ENCODE measurements around the gene APOM.

DNA sequence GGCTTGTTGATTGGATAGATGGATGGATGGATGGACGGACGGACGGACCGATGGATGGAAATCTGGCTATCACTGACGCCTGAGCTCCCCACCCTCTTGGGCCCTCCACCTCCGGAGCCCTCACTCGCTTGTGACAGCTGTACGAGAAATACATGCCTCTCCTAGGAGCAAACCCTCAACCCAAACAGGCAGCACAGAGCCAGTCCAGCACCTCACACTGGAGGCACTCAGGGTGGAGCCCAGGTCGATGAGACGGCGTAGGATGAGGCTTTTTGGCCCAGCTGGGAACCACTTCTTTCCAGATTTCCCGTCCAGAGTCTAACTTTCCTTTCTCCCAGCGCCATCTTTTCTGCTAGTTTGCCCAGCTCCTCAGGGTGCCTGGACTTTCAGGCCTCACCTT lies 27.9 kb downstream of the APOM start:
- TF ChIP-seq, protein P1, sequence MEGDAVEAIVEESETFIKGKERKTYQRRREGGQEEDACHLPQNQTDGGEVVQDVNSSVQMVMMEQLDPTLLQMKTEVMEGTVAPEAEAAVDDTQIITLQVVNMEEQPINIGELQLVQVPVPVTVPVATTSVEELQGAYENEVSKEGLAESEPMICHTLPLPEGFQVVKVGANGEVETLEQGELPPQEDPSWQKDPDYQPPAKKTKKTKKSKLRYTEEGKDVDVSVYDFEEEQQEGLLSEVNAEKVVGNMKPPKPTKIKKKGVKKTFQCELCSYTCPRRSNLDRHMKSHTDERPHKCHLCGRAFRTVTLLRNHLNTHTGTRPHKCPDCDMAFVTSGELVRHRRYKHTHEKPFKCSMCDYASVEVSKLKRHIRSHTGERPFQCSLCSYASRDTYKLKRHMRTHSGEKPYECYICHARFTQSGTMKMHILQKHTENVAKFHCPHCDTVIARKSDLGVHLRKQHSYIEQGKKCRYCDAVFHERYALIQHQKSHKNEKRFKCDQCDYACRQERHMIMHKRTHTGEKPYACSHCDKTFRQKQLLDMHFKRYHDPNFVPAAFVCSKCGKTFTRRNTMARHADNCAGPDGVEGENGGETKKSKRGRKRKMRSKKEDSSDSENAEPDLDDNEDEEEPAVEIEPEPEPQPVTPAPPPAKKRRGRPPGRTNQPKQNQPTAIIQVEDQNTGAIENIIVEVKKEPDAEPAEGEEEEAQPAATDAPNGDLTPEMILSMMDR (IDR thresholded peaks at IDR 0.05), result no peak
- TF ChIP-seq POLR2AphosphoS5 (IDR thresholded peaks at IDR 0.05), result no peak
- TF ChIP-seq POLR2A (IDR thresholded peaks at IDR 0.05), result no peak
- TF ChIP-seq EP300 (IDR thresholded peaks at IDR 0.05; ENCODE audit: low read depth), result no peak

Data from transverse colon (tissue), 4 donors.